H9 (cell line): ENCODE measurements around the gene EFCAB5. TPM values are rescaled to one million over a fixed set of nuclear protein-coding genes. Genes with fewer than 3 reads are reported as not detected.

Source experiments
- DNase-seq: peaks from one replicate; pipeline ENCODE4 v3.0.0-alpha.2; 2017
- H2AFZ ChIP-seq: one replicate; pipeline ENCODE4 v1.6.1; 2013; ENCODE audit warnings: mild to moderate bottlenecking, low read length, control low read depth, moderate library complexity
- H2AK5ac ChIP-seq: 2 replicates; pipeline ENCODE4 v1.6.1; 2013; ENCODE audit warnings: low read length, control low read depth, mixed read lengths; ENCODE audit not compliant: insufficient read length
- H2BK120ac ChIP-seq: one replicate; pipeline ENCODE4 v1.6.1; 2013; ENCODE audit warnings: low read depth, mild to moderate bottlenecking, low read length, control low read depth, inconsistent platforms; ENCODE audit not compliant: poor library complexity, severe bottlenecking
- H2BK12ac ChIP-seq: 2 replicates; pipeline ENCODE4 v1.6.1; 2013; ENCODE audit warnings: low read length, control low read depth, mixed read lengths, low read depth; ENCODE audit not compliant: insufficient read length
- H2BK15ac ChIP-seq: 2 replicates; pipeline ENCODE4 v1.6.1; 2013; ENCODE audit warnings: low read depth, low read length, control low read depth
- H2BK20ac ChIP-seq: one replicate; pipeline ENCODE4 v1.6.1; 2013; ENCODE audit warnings: low read depth, mild to moderate bottlenecking, low read length, control low read depth, inconsistent platforms; ENCODE audit not compliant: poor library complexity, severe bottlenecking
- H2BK5ac ChIP-seq: 2 replicates; pipeline ENCODE4 v1.6.1; 2013; ENCODE audit warnings: low read length, control low read depth, mixed read lengths; ENCODE audit not compliant: insufficient read length
- H3K14ac ChIP-seq: 2 replicates; pipeline ENCODE4 v1.6.1; 2013; ENCODE audit warnings: low read length, control low read depth; ENCODE audit not compliant: insufficient read depth
- H3K18ac ChIP-seq: 2 replicates; pipeline ENCODE4 v1.6.1; 2013; ENCODE audit warnings: low read depth, mild to moderate bottlenecking, mixed read lengths, low read length, control low read depth; ENCODE audit not compliant: insufficient read length
- H3K23ac ChIP-seq: 2 replicates; pipeline ENCODE4 v1.6.1; 2013; ENCODE audit warnings: low read length, control low read depth, mixed read lengths, low read depth; ENCODE audit not compliant: insufficient read length
- H3K23me2 ChIP-seq: 2 replicates; pipeline ENCODE4 v1.6.1; 2013; ENCODE audit warnings: low read depth, mild to moderate bottlenecking, mixed read lengths, low read length, control low read depth; ENCODE audit not compliant: insufficient read length, poor library complexity, severe bottlenecking
- H3K27ac ChIP-seq: 2 replicates; pipeline ENCODE4 v1.5.1; 2013; ENCODE audit warnings: low read length, control low read depth, mixed read lengths, low read depth; ENCODE audit not compliant: insufficient read length
- H3K27me3 ChIP-seq: 2 replicates; pipeline ENCODE4 v1.6.1; 2013; ENCODE audit warnings: low read length, control low read depth, inconsistent platforms; ENCODE audit not compliant: insufficient read depth
- H3K4ac ChIP-seq: 2 replicates; pipeline ENCODE4 v1.6.1; 2013; ENCODE audit warnings: low read depth, mild to moderate bottlenecking, control low read depth, inconsistent platforms, low read length, moderate library complexity
- H3K4me1 ChIP-seq: 2 replicates; pipeline ENCODE4 v1.6.1; 2013; ENCODE audit warnings: low read length, control low read depth, inconsistent platforms; ENCODE audit not compliant: insufficient read depth
- H3K4me2 ChIP-seq: 2 replicates; pipeline ENCODE4 v1.6.1; 2013; ENCODE audit warnings: low read length, control low read depth, mixed read lengths; ENCODE audit not compliant: insufficient read length, insufficient read depth
- H3K56ac ChIP-seq: 2 replicates; pipeline ENCODE4 v1.6.1; 2013; ENCODE audit warnings: low read depth, mild to moderate bottlenecking, mixed read lengths, low read length, control low read depth; ENCODE audit not compliant: insufficient read length
- H3K79me1 ChIP-seq: 2 replicates; pipeline ENCODE4 v1.6.1; 2013; ENCODE audit warnings: low read depth, mild to moderate bottlenecking, moderate library complexity, low read length, control low read depth, inconsistent platforms; ENCODE audit not compliant: insufficient read depth, poor library complexity, severe bottlenecking
- H3K79me2 ChIP-seq: 2 replicates; pipeline ENCODE4 v1.6.1; 2013; ENCODE audit warnings: low read length, control low read depth, inconsistent platforms; ENCODE audit not compliant: insufficient read depth
- H3K9ac ChIP-seq: 2 replicates; pipeline ENCODE4 v1.6.1; 2013; ENCODE audit warnings: low read length, control low read depth, mixed read lengths; ENCODE audit not compliant: insufficient read length; ENCODE audit errors: extremely low read depth
- H3K9me3 ChIP-seq: one replicate; pipeline ENCODE4 v1.6.1; 2013; ENCODE audit warnings: low read depth, low read length, inconsistent platforms; ENCODE audit not compliant: control insufficient read depth
- H3T11ph ChIP-seq: one replicate; pipeline ENCODE4 v1.6.1; 2013; ENCODE audit warnings: mild to moderate bottlenecking, low read length, control low read depth, inconsistent platforms
- H4K20me1 ChIP-seq: one replicate; pipeline ENCODE4 v1.6.1; 2013; ENCODE audit not compliant: control insufficient read depth, insufficient read length, insufficient read depth
- H4K5ac ChIP-seq: 2 replicates; pipeline ENCODE4 v1.6.1; 2013; ENCODE audit warnings: low read depth, mild to moderate bottlenecking, mixed read lengths, low read length, control low read depth; ENCODE audit not compliant: insufficient read length
- H4K8ac ChIP-seq: replicated peaks from 2 replicates; pipeline ENCODE4 v1.6.1; 2013; ENCODE audit warnings: low read length, control low read depth, mixed read lengths, low read depth; ENCODE audit not compliant: insufficient read length
- H4K91ac ChIP-seq: 2 replicates; pipeline ENCODE4 v1.6.1; 2013; ENCODE audit warnings: low read depth, mild to moderate bottlenecking, moderate library complexity, mixed read lengths, low read length, control low read depth; ENCODE audit not compliant: insufficient read length
- H3K27ac Mint-ChIP-seq, 3 experiments: 2 replicates in 2 of 3; 3 replicates in 1 of 3; pipeline ENCODE4 v1.8.0; 2020 to 2021; ENCODE audit warnings: mixed read lengths in 3 of 3, mild to moderate bottlenecking in 1 of 3, moderate library complexity in 1 of 3
- H3K27me3 Mint-ChIP-seq: 2 replicates; pipeline ENCODE4 v1.8.0; 2021; ENCODE audit warnings: low read depth, mild to moderate bottlenecking, moderate library complexity, mixed read lengths
- H3K36me3 Mint-ChIP-seq, 3 experiments: 2 replicates in 2 of 3; 3 replicates in 1 of 3; pipeline ENCODE4 v1.8.0; 2020 to 2021; ENCODE audit warnings: low read depth in 3 of 3, mixed read lengths in 3 of 3; ENCODE audit not compliant: insufficient read depth in 1 of 3
- H3K4me1 Mint-ChIP-seq, 2 experiments: 2 replicates each; pipeline ENCODE4 v1.8.0; 2020; ENCODE audit warnings: mixed read lengths in 2 of 2
- H3K4me3 Mint-ChIP-seq, 2 experiments: 2 replicates in 1 of 2; 3 replicates in 1 of 2; pipeline ENCODE4 v1.8.0; 2020 to 2021; ENCODE audit warnings: mild to moderate bottlenecking in 2 of 2, mixed read lengths in 2 of 2, moderate library complexity in 1 of 2
- H3K9me3 Mint-ChIP-seq, 2 experiments: 2 replicates in 1 of 2; 3 replicates in 1 of 2; pipeline ENCODE4 v1.8.0; 2020; ENCODE audit warnings: mild to moderate bottlenecking in 2 of 2, mixed read lengths in 2 of 2, moderate library complexity in 1 of 2
- WGBS: extraction: QIAGEN DNeasy Blood & Tissue Kit; methylation state at CpG from one replicate; pipeline ENCODE4 v1.1.7; 2013; ENCODE audit warnings: missing lambda C conversion rate, low lambda C conversion rate, mixed read lengths; ENCODE audit not compliant: insufficient read length; ENCODE audit errors: extremely low coverage; 5-methylcytosine and 5-hydroxymethylcytosine counted together
- total RNA-seq: library from RNA; stranded (reverse); gene quantifications from 2 replicates; pipeline ENCODE4 v1.2.1, GENCODE V29; 2021
- TF ChIP-seq, protein P1 (sequence below): fragments of 200-600 bp; sonication (generic); conservative IDR thresholded peaks from 3 replicates; pipeline ENCODE4 v1.8.0; 2021; ENCODE audit warnings: antibody characterized with exemption, mild to moderate bottlenecking

EFCAB5 gene
- total RNA-seq, 1 experiment from 2014 or later: not detected

DNA sequence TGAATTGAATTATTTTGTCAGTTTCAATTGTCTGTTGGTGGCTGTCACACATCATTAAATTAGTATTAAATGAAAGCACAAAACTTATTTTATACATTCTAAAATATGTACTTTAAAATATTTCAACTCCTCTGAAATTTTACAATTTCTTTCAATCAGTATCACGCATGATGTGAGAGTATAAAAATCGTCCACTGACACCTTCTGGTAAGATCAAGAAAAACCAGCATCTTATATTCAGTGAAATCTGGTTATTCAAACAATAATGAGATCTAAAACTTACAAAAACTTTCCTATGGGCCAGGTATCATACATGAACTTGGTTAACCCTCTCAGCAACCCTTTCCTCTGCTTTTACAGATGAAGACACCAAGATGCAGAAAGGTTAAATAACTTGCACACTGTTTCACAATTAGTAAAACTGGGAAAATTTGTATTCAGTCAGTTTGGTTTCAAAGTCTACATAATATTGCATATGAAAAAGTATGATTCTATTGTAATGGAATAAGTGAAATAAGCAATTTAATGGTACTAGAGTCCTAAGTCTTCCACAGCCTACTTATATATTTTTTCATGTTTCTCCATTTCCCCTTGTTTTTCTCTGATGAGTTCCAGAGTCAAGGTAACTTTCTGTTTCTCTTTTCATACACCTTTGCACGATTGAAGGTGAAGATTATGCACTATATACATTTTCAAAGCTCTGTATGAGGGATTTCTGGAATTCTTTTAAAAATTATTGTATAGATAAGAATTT, 58.7 kb downstream of the EFCAB5 start:
- H3K4me2 ChIP-seq: no peak overlapping the region
- no peak for DNase-seq
- no peaks in the 10 kb centered on the region for H3K9me3 ChIP-seq
- H3K23ac ChIP-seq: no peak overlapping the region
- no peak overlapping the region for H2BK120ac ChIP-seq
- H4K8ac ChIP-seq: no peak overlapping the region
- H3K79me2 ChIP-seq: no peaks in the 10 kb centered on the region
- no peak overlapping the region for H3K18ac ChIP-seq
- Mint-ChIP-seq H3K4me3 (no peak overlapping the region), H3K27ac (no peak overlapping the region), H3K36me3 (peaks cover 0 to 7% (median 0%) of the 10 kb centered on the region in 3 experiments; a peak in 1 of 7 replicates), H3K27me3 (no peaks in the 10 kb centered on the region; the same call in 1 of the 2 replicates), H3K9me3 (peaks cover 0 to 7% of the 10 kb centered on the region in 2 experiments; a peak in 1 of 5 replicates), H3K4me1 (no peaks in the 10 kb centered on the region)
- no CpG with 5 or more reads among the region's 3 CpGs for WGBS
- H3K27me3 ChIP-seq: no peaks in the 10 kb centered on the region
- H3K4ac ChIP-seq: no peak overlapping the region
- no peak overlapping the region for H2AFZ ChIP-seq
- H3K9ac ChIP-seq: no peak overlapping the region
- H3K23me2 ChIP-seq: no peaks in the 10 kb centered on the region
- no peak overlapping the region for H3K14ac ChIP-seq
- no peak overlapping the region for H3K27ac ChIP-seq
- H2AK5ac ChIP-seq: no peak overlapping the region
- H3T11ph ChIP-seq: no peak overlapping the region
- no peaks in the 10 kb centered on the region for H3K4me1 ChIP-seq
- H2BK15ac ChIP-seq: no peak overlapping the region
- H2BK20ac ChIP-seq: no peak overlapping the region
- no peak overlapping the region for H3K56ac ChIP-seq
- TF ChIP-seq, protein P1, sequence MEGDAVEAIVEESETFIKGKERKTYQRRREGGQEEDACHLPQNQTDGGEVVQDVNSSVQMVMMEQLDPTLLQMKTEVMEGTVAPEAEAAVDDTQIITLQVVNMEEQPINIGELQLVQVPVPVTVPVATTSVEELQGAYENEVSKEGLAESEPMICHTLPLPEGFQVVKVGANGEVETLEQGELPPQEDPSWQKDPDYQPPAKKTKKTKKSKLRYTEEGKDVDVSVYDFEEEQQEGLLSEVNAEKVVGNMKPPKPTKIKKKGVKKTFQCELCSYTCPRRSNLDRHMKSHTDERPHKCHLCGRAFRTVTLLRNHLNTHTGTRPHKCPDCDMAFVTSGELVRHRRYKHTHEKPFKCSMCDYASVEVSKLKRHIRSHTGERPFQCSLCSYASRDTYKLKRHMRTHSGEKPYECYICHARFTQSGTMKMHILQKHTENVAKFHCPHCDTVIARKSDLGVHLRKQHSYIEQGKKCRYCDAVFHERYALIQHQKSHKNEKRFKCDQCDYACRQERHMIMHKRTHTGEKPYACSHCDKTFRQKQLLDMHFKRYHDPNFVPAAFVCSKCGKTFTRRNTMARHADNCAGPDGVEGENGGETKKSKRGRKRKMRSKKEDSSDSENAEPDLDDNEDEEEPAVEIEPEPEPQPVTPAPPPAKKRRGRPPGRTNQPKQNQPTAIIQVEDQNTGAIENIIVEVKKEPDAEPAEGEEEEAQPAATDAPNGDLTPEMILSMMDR: no peak
- no peaks in the 10 kb centered on the region for H4K20me1 ChIP-seq
- H2BK12ac ChIP-seq: no peak overlapping the region
- H3K79me1 ChIP-seq: no peaks in the 10 kb centered on the region
- no peak overlapping the region for H2BK5ac ChIP-seq
- H4K91ac ChIP-seq: no peak overlapping the region
- no peak overlapping the region for H4K5ac ChIP-seq
